Panc1 (cell line): Measurements from ENCODE around the gene CAMTA2. TPM values are rescaled to one million over a fixed set of nuclear protein-coding genes. Genes with fewer than 3 reads are reported as not detected.

Experiments
- ATAC-seq: fragments of 200-7000 bp; cut with Tn5 transposase; 2 replicates; pipeline ENCODE4 v1.9.1; 2020; ENCODE audit warnings: mild to moderate bottlenecking, moderate library complexity
- BruUV-seq: library from RNA; stranded (reverse); fragments of 400-500 nt; replicated peaks from 2 replicates; lab custom pipeline; 2021; lab: Mats Ljungman, UMichigan
- CTCF ChIA-PET: fragments of 300-600 bp; sonication (Branson Sonifier 250); formaldehyde crosslinking; loops from one replicate; lab custom pipeline; 2022; ENCODE audit warnings: antibody characterized with exemption; lab: Charles Lee
- POLR2A ChIA-PET: fragments of 300-600 bp; sonication (Branson Sonifier 250); formaldehyde crosslinking; loops from one replicate; lab custom pipeline; 2022; ENCODE audit warnings: antibody characterized with exemption; lab: Charles Lee
- DNase-seq: peaks from one replicate; pipeline ENCODE4 v3.0.0-alpha.2; 2010; ENCODE audit warnings: low read depth, low spot score
- H3K27ac ChIP-seq: 2 replicates; pipeline ENCODE4 v1.5.1; 2011; ENCODE audit warnings: mild to moderate bottlenecking, low read length, inconsistent platforms
- H3K27me3 ChIP-seq: fragments of 200-500 bp; sonication (Bioruptor generic); 2 replicates; pipeline ENCODE4 v1.6.0; 2014; ENCODE audit warnings: low read length, inconsistent platforms; ENCODE audit not compliant: control insufficient read depth, insufficient read depth
- H3K36me3 ChIP-seq: fragments of 200-500 bp; sonication (Bioruptor generic); 2 replicates; pipeline ENCODE4 v1.5.1; 2014; ENCODE audit warnings: inconsistent platforms, mild to moderate bottlenecking, low read length, moderate library complexity; ENCODE audit not compliant: control insufficient read depth, insufficient read depth
- H3K4me1 ChIP-seq: 2 replicates; pipeline ENCODE4 v1.5.1; 2011; ENCODE audit warnings: inconsistent platforms, mild to moderate bottlenecking, low read length, moderate library complexity; ENCODE audit not compliant: control insufficient read depth, insufficient read depth
- H3K4me3 ChIP-seq, 2 experiments: 2 replicates each; pipeline ENCODE4 v1.5.1; 2011 to 2012; ENCODE audit warnings: low read depth in 2 of 2, low read length in 2 of 2, mild to moderate bottlenecking in 2 of 2, inconsistent platforms in 1 of 2, moderate library complexity in 1 of 2
- H3K9me3 ChIP-seq: fragments of 200-500 bp; sonication (Bioruptor generic); 2 replicates; pipeline ENCODE4 v1.5.1; 2014; ENCODE audit warnings: low read depth, mild to moderate bottlenecking, inconsistent platforms, low read length, moderate library complexity; ENCODE audit not compliant: control insufficient read depth, insufficient read depth
- POLR2AphosphoS5 ChIP-seq: IDR thresholded peaks from 2 replicates; pipeline ENCODE4 v1.6.1; 2012; ENCODE audit warnings: mild to moderate bottlenecking, low read depth, low read length, moderate library complexity
- SIN3A ChIP-seq: IDR thresholded peaks from 2 replicates; pipeline ENCODE4 v1.6.1; 2012; ENCODE audit warnings: low read depth, mild to moderate bottlenecking, low read length, moderate library complexity, borderline replicate concordance; ENCODE audit not compliant: insufficient read depth
- TCF7L2 ChIP-seq: IDR thresholded peaks from 2 replicates; pipeline ENCODE4 v1.6.1; 2011; ENCODE audit warnings: mild to moderate bottlenecking, low read depth, low read length, inconsistent platforms
- in situ Hi-C: cut with HindIII; loops from 2 replicates; pipeline ENCODE4 v1.10.0; 2016; ENCODE audit warnings: low sequenced_read_pairs, low pct_unique_long_range_greater_than_20kb
- intact Hi-C: fragments of 100-400 bp; cut with micrococcal nuclease; formaldehyde crosslinking; loops from one replicate; pipeline ENCODE4 v1.10.0; 2022; ENCODE audit not compliant: unreplicated experiment
- total RNA-seq: library from RNA; stranded (reverse); gene quantifications from one replicate; pipeline ENCODE4 v1.2.1, GENCODE V29; 2021; ENCODE audit not compliant: unreplicated experiment
- TF ChIP-seq, protein P1 (sequence below): fragments of 450-650 bp; IDR thresholded peaks from 2 replicates; pipeline ENCODE4 v1.5.1; 2017; ENCODE audit warnings: mild to moderate bottlenecking
- TF ChIP-seq, protein P2 (sequence below), 2 experiments: IDR thresholded peaks; 2 replicates each; pipeline ENCODE4 v1.6.1; 2011 to 2012; ENCODE audit warnings: low read depth in 2 of 2, control low read depth in 1 of 2, low read length in 1 of 2, mild to moderate bottlenecking in 1 of 2, moderate library complexity in 1 of 2; ENCODE audit not compliant: insufficient read depth in 1 of 2

The CAMTA2 gene
- total RNA-seq, 1 experiment from 2014 or later = 22.7 TPM

GRCh38 chr17:4959261-4959965 lies 28.1 kb downstream of the CAMTA2 start:
- ATAC-seq (no peak), DNase-seq (no peak)
- Histone ChIP-seq H3K36me3 (no peaks in the 10 kb centered on the region), H3K27ac (no peak overlapping the region), H3K4me3 (no peak overlapping the region), H3K27me3 (no peaks in the 10 kb centered on the region), H3K4me1 (no peaks in the 10 kb centered on the region), H3K9me3 (no peaks in the 10 kb centered on the region)
- CTCF ChIA-PET = no interaction called here
- no peak for TF ChIP-seq POLR2AphosphoS5
- TF ChIP-seq, protein P1, sequence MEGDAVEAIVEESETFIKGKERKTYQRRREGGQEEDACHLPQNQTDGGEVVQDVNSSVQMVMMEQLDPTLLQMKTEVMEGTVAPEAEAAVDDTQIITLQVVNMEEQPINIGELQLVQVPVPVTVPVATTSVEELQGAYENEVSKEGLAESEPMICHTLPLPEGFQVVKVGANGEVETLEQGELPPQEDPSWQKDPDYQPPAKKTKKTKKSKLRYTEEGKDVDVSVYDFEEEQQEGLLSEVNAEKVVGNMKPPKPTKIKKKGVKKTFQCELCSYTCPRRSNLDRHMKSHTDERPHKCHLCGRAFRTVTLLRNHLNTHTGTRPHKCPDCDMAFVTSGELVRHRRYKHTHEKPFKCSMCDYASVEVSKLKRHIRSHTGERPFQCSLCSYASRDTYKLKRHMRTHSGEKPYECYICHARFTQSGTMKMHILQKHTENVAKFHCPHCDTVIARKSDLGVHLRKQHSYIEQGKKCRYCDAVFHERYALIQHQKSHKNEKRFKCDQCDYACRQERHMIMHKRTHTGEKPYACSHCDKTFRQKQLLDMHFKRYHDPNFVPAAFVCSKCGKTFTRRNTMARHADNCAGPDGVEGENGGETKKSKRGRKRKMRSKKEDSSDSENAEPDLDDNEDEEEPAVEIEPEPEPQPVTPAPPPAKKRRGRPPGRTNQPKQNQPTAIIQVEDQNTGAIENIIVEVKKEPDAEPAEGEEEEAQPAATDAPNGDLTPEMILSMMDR = no peak
- no peak for TF ChIP-seq TCF7L2
- TF ChIP-seq, protein P2, sequence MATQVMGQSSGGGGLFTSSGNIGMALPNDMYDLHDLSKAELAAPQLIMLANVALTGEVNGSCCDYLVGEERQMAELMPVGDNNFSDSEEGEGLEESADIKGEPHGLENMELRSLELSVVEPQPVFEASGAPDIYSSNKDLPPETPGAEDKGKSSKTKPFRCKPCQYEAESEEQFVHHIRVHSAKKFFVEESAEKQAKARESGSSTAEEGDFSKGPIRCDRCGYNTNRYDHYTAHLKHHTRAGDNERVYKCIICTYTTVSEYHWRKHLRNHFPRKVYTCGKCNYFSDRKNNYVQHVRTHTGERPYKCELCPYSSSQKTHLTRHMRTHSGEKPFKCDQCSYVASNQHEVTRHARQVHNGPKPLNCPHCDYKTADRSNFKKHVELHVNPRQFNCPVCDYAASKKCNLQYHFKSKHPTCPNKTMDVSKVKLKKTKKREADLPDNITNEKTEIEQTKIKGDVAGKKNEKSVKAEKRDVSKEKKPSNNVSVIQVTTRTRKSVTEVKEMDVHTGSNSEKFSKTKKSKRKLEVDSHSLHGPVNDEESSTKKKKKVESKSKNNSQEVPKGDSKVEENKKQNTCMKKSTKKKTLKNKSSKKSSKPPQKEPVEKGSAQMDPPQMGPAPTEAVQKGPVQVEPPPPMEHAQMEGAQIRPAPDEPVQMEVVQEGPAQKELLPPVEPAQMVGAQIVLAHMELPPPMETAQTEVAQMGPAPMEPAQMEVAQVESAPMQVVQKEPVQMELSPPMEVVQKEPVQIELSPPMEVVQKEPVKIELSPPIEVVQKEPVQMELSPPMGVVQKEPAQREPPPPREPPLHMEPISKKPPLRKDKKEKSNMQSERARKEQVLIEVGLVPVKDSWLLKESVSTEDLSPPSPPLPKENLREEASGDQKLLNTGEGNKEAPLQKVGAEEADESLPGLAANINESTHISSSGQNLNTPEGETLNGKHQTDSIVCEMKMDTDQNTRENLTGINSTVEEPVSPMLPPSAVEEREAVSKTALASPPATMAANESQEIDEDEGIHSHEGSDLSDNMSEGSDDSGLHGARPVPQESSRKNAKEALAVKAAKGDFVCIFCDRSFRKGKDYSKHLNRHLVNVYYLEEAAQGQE (IDR thresholded peaks at IDR 0.05; ENCODE audit: insufficient read depth in 1 of 2, low read depth in 2 of 2, low read length in 1 of 2) = no peak
- no peak for TF ChIP-seq SIN3A
- BruUV-seq = TSS peak; percentile 82
- intact Hi-C loops = no loop called here
- in situ Hi-C loops = no loop called here
- POLR2A ChIA-PET = no interaction called here

DNA sequence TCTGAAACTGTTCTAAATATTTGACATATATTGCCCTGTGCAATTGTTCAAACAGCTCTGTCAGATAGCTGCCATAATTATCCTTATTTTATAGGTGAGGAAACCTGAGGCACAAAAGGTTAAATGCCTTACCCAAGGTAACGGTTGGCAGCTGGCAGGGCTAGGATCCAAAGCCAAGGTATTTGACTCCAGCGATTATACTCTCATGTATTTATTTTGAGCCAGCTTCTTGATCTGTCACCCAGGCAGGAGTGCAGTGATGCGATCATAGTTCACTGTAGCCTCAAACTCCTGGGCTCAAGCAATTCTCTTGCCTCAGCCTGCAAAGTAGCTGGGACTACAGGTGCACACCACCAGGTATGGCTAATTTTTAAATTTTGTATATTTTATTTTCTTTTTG lies 29.4 kb downstream of the CAMTA2 start:
- Histone ChIP-seq H3K4me3 (no peak overlapping the region), H3K27ac (no peak overlapping the region), H3K27me3 (no peaks in the 10 kb centered on the region), H3K4me1 (no peaks in the 10 kb centered on the region), H3K36me3 (no peaks in the 10 kb centered on the region), H3K9me3 (no peaks in the 10 kb centered on the region)
- TF ChIP-seq SIN3A = no peak
- TF ChIP-seq, protein P1 = no peak
- no peak for TF ChIP-seq TCF7L2
- TF ChIP-seq, protein P2 (IDR thresholded peaks at IDR 0.05; ENCODE audit: insufficient read depth in 1 of 2, low read depth in 2 of 2, low read length in 1 of 2) = no peak
- no peak for TF ChIP-seq POLR2AphosphoS5
- ChIA-PET POLR2A (no interaction called here), CTCF (no interaction called here)
- no peak for ATAC-seq
- in situ Hi-C loops = no loop called here
- no peak for DNase-seq
- intact Hi-C loops = no loop called here
- BruUV-seq = no TSS peak
